Breast epithelium (tissue), 4 donors: ENCODE measurements around the gene GAK. TPM values are rescaled to one million over a fixed set of nuclear protein-coding genes. Genes with fewer than 3 reads are reported as not detected.

ENCODE experiments used
- DNase-seq, 2 donors: peaks; one replicate each; pipeline ENCODE4 v3.0.0-alpha.2; 2019; ENCODE audit warnings: low spot score in 2 of 2
- H3K27ac ChIP-seq, 2 donors: fragments of 200-600 bp; sonication (generic) in 1 of 2; one replicate each; pipeline ENCODE4 v1.5.1; 2016 to 2019; ENCODE audit warnings: mild to moderate bottlenecking in 1 of 2
- H3K27me3 ChIP-seq, 2 donors: fragments of 200-600 bp; sonication (generic) in 1 of 2; one replicate each; pipeline versions ENCODE4 v1.5.1 to v1.6.0; 2017 to 2019; ENCODE audit warnings: control low read depth in 1 of 2, mild to moderate bottlenecking in 1 of 2
- H3K36me3 ChIP-seq: fragments of 200-600 bp; one replicate; pipeline ENCODE4 v1.5.1; 2019
- H3K4me1 ChIP-seq, 2 donors: fragments of 200-600 bp; sonication (generic); one replicate each; pipeline ENCODE4 v1.5.1; 2016 to 2019; ENCODE audit warnings: control low read depth in 1 of 2
- H3K4me3 ChIP-seq, 3 donors: fragments of 200-600 bp; sonication (generic); 1 replicate in 2 of 3; 2 replicates in 1 of 3; pipeline ENCODE4 v1.5.1; 2016 to 2019; ENCODE audit warnings: mild to moderate bottlenecking in 3 of 3, moderate library complexity in 2 of 3
- H3K9me3 ChIP-seq, 2 donors: fragments of 200-600 bp; sonication (generic) in 1 of 2; one replicate each; pipeline ENCODE4 v1.5.1; 2016 to 2019; ENCODE audit warnings: control low read depth in 1 of 2
- CTCF ChIP-seq, 3 donors: fragments of 450-650 bp; IDR thresholded peaks; one replicate each; pipeline ENCODE4 v1.5.1; 2016 to 2017; ENCODE audit warnings: antibody characterized with exemption in 3 of 3, mild to moderate bottlenecking in 3 of 3, moderate library complexity in 3 of 3
- POLR2A ChIP-seq: fragments of 450-650 bp; IDR thresholded peaks from one replicate; pipeline ENCODE4 v1.6.1; 2016; ENCODE audit warnings: antibody characterized with exemption, mild to moderate bottlenecking, moderate library complexity
- POLR2AphosphoS5 ChIP-seq, 3 donors: sonication (generic); formaldehyde crosslinking; IDR thresholded peaks; one replicate each; pipeline ENCODE4 v1.6.1; 2017; ENCODE audit warnings: antibody characterized with exemption in 3 of 3
- intact Hi-C: fragments of 100-400 bp; cut with DNase I; formaldehyde crosslinking; loops from one replicate; pipeline ENCODE4 v1.15.1; 2023; ENCODE audit warnings: low total_unique reads
- total RNA-seq, 3 donors: library from RNA; depleted of rRNA; stranded (reverse); fragments of >200 nt; gene quantifications; one replicate each; pipeline ENCODE4 v1.1.0, GENCODE V29; 2016

GAK gene
- total RNA-seq, 3 donors from 2014 or later = 76.2 to 95.7 (median 81.9) TPM

GRCh38 chr4:956531-957230 is 24.6 kb upstream of the GAK start:
- no peak overlapping the region for H3K4me3 ChIP-seq
- DNase-seq = no peak
- TF ChIP-seq POLR2AphosphoS5 (IDR thresholded peaks at IDR 0.05) = no peak
- no peak overlapping the region for H3K27ac ChIP-seq
- intact Hi-C loops = no loop called here
- H3K36me3 ChIP-seq = peaks cover 6% of the 10 kb centered on the region
- no peaks in the 10 kb centered on the region for H3K4me1 ChIP-seq
- H3K9me3 ChIP-seq = no peaks in the 10 kb centered on the region
- H3K27me3 ChIP-seq = no peaks in the 10 kb centered on the region

GRCh38 chr4:955931-956381 is 23.8 kb upstream of the GAK start:
- Histone ChIP-seq H3K4me1 (no peaks in the 10 kb centered on the region), H3K27ac (no peak overlapping the region), H3K9me3 (no peaks in the 10 kb centered on the region), H3K27me3 (no peaks in the 10 kb centered on the region), H3K36me3 (peaks cover 6% of the 10 kb centered on the region), H3K4me3 (no peak overlapping the region)
- TF ChIP-seq POLR2A (no peak), POLR2AphosphoS5 (IDR thresholded peaks at IDR 0.05) (no peak), CTCF (IDR thresholded peaks at IDR 0.05) (no peak)
- intact Hi-C loops = no loop called here
- no peak for DNase-seq

- DNase-seq = peak in 1 of 2 donors; percentile 2
Observed at GRCh38 chr4:955161-955921, 23.2 kb upstream of the GAK start.

GRCh38 chr4:954211-955020 is 22.3 kb upstream of the GAK start:
- Histone ChIP-seq H3K36me3 (peaks cover 6% of the 10 kb centered on the region), H3K27ac (no peak overlapping the region), H3K9me3 (no peaks in the 10 kb centered on the region), H3K4me3 (no peak overlapping the region), H3K4me1 (no peaks in the 10 kb centered on the region), H3K27me3 (no peaks in the 10 kb centered on the region)
- no peak for DNase-seq
- TF ChIP-seq CTCF (IDR thresholded peaks at IDR 0.05) = no peak
- no peak for TF ChIP-seq POLR2AphosphoS5 (IDR thresholded peaks at IDR 0.05)
- TF ChIP-seq POLR2A = no peak
- intact Hi-C loops = no loop called here

More at GRCh38 chr4:955161-955921, 23.2 kb upstream of the GAK start:
- Histone ChIP-seq H3K4me3 (no peak overlapping the region), H3K36me3 (peaks cover 6% of the 10 kb centered on the region), H3K4me1 (no peaks in the 10 kb centered on the region), H3K27ac (no peak overlapping the region), H3K27me3 (no peaks in the 10 kb centered on the region), H3K9me3 (no peaks in the 10 kb centered on the region)
- intact Hi-C loops = no loop called here
- TF ChIP-seq POLR2A (no peak), POLR2AphosphoS5 (IDR thresholded peaks at IDR 0.05) (no peak), CTCF (IDR thresholded peaks at IDR 0.05) (no peak)

- no peaks in the 10 kb centered on the region for H3K27me3 ChIP-seq
- H3K4me3 ChIP-seq = no peak overlapping the region
- no peaks in the 10 kb centered on the region for H3K9me3 ChIP-seq
- no peak for TF ChIP-seq POLR2AphosphoS5 (IDR thresholded peaks at IDR 0.05)
- no peak for TF ChIP-seq CTCF (IDR thresholded peaks at IDR 0.05)
- no peak for TF ChIP-seq POLR2A
- H3K36me3 ChIP-seq = peaks cover 3% of the 10 kb centered on the region
- H3K27ac ChIP-seq = no peak overlapping the region
- no peaks in the 10 kb centered on the region for H3K4me1 ChIP-seq
- peak in 1 of 2 donors; percentile 30 for DNase-seq
- intact Hi-C loops = no loop called here
Observed at GRCh38 chr4:953574-953915, 21.4 kb upstream of the GAK start.
